GOT3 (cell line): Measurements from ENCODE around the gene DNAI1.
A peak's percentile ranks its signal among the peaks of the same experiment; 100 is the strongest.
"Not testable (repeated sequence)": the region's sequence is repeated elsewhere in the genome, so short reads cannot be mapped to it uniquely, and the experiment has no call there.

Source experiments
- DNase-seq: peaks from one replicate; lab custom pipeline; 2025; ENCODE audit warnings: mixed read lengths; lab: John Stamatoyannopoulos, UW

The DNAI1 gene

GRCh38 chr9:34458013-34458958, at the start of gene DNAI1, which contains the start of gene FAM219A:
TSS of gene DNAI1 (plus strand) at chr9:34458805. CDS start at chr9:34459006, 201 bp downstream.
TSS of gene FAM219A (minus strand) at chr9:34458570. CDS start at chr9:34458263, 307 bp downstream.
- DNase-seq: peak; percentile 88

GRCh38 chr9:34409154-34409553, 49.5 kb upstream of the DNAI1 start:
- DNase-seq: no peak

GRCh38 chr9:34412336-34412735, 46.3 kb upstream of the DNAI1 start:
- DNase-seq: no peak

GRCh38 chr9:34413231-34413852, 45.3 kb upstream of the DNAI1 start:
- no peak for DNase-seq

- no peak for DNase-seq
Measured at GRCh38 chr9:34417734-34418133, 40.9 kb upstream of the DNAI1 start.

GRCh38 chr9:34419716-34420504, 38.7 kb upstream of the DNAI1 start:
- DNase-seq: no peak

GRCh38 chr9:34426347-34427074, 32.1 kb upstream of the DNAI1 start:
- no peak for DNase-seq

GRCh38 chr9:34428325-34428958, 30.2 kb upstream of the DNAI1 start:
- DNase-seq: no peak

GRCh38 chr9:34430843-34431437, 27.7 kb upstream of the DNAI1 start:
- DNase-seq: no peak

GRCh38 chr9:34431667-34432066, 26.9 kb upstream of the DNAI1 start:
- no peak for DNase-seq

GRCh38 chr9:34437006-34437925, 21.3 kb upstream of the DNAI1 start:
- no peak for DNase-seq

GRCh38 chr9:34437926-34438307, 20.7 kb upstream of the DNAI1 start:
- not testable (repeated sequence) for DNase-seq

- DNase-seq: not testable (repeated sequence)
Measured at GRCh38 chr9:34438465-34438864, 20.1 kb upstream of the DNAI1 start.

- DNase-seq: no peak
Measured at GRCh38 chr9:34440017-34440416, 18.6 kb upstream of the DNAI1 start.

- DNase-seq: no peak
Measured at GRCh38 chr9:34442770-34443169, 15.8 kb upstream of the DNAI1 start.

- DNase-seq: no peak
Measured at GRCh38 chr9:34443533-34443932, 15.1 kb upstream of the DNAI1 start.

GRCh38 chr9:34443976-34444375, 14.6 kb upstream of the DNAI1 start:
- no peak for DNase-seq

- no peak for DNase-seq
Measured at GRCh38 chr9:34446468-34446891, 12.1 kb upstream of the DNAI1 start.

- no peak for DNase-seq
Measured at GRCh38 chr9:34446951-34447350, 11.7 kb upstream of the DNAI1 start.

GRCh38 chr9:34450644-34451043, 8.0 kb upstream of the DNAI1 start:
- DNase-seq: no peak
